Measurements from ENCODE around the gene SLC22A3.

Gene SLC22A3

GRCh38 chr6:160333101-160333500, 15.1 kb upstream of the SLC22A3 start:
- no peak overlapping the region for H3K4me3 ChIP-seq (ENCODE audit: low read depth, low read length)
- no peak for TF ChIP-seq CTCF (IDR thresholded peaks at IDR 0.05; ENCODE audit: control insufficient read depth, extremely low read depth, insufficient read depth)
- DNase-seq (ENCODE audit: low read depth): no peak

GRCh38 chr6:160333841-160334240, 14.3 kb upstream of the SLC22A3 start:
- no peak overlapping the region for H3K4me3 ChIP-seq (ENCODE audit: low read depth, low read length)
- no peak for DNase-seq (ENCODE audit: low read depth)
- no peak for TF ChIP-seq CTCF (IDR thresholded peaks at IDR 0.05; ENCODE audit: control insufficient read depth, extremely low read depth, insufficient read depth)

- H3K4me3 ChIP-seq (ENCODE audit: low read depth, low read length): no peak overlapping the region
- DNase-seq (ENCODE audit: low read depth): no peak
- no peak for TF ChIP-seq CTCF (IDR thresholded peaks at IDR 0.05; ENCODE audit: control insufficient read depth, extremely low read depth, insufficient read depth)
Measured at GRCh38 chr6:160336200-160336599, 12.0 kb upstream of the SLC22A3 start.

GRCh38 chr6:160337301-160337700, 10.9 kb upstream of the SLC22A3 start:
- TF ChIP-seq CTCF (IDR thresholded peaks at IDR 0.05; ENCODE audit: control insufficient read depth, extremely low read depth, insufficient read depth): no peak
- DNase-seq (ENCODE audit: low read depth): no peak
- no peak overlapping the region for H3K4me3 ChIP-seq (ENCODE audit: low read depth, low read length)

GRCh38 chr6:160337991-160338390, 10.2 kb upstream of the SLC22A3 start:
- no peak overlapping the region for H3K4me3 ChIP-seq (ENCODE audit: low read depth, low read length)
- no peak for DNase-seq (ENCODE audit: low read depth)
- TF ChIP-seq CTCF (IDR thresholded peaks at IDR 0.05; ENCODE audit: control insufficient read depth, extremely low read depth, insufficient read depth): no peak

GRCh38 chr6:160343144-160343543, 5.0 kb upstream of the SLC22A3 start:
- no peak for DNase-seq (ENCODE audit: low read depth)
- no peak overlapping the region for H3K4me3 ChIP-seq (ENCODE audit: low read depth, low read length)
- no peak for TF ChIP-seq CTCF (IDR thresholded peaks at IDR 0.05; ENCODE audit: control insufficient read depth, extremely low read depth, insufficient read depth)

- no peak for DNase-seq (ENCODE audit: low read depth)
- no peak overlapping the region for H3K4me3 ChIP-seq (ENCODE audit: low read depth, low read length)
- TF ChIP-seq CTCF (IDR thresholded peaks at IDR 0.05; ENCODE audit: control insufficient read depth, extremely low read depth, insufficient read depth): no peak
Measured at GRCh38 chr6:160344271-160344670, 3.9 kb upstream of the SLC22A3 start.
